ENCODE results near the gene PRKN.

- TF ChIP-seq CREB5 (CRISPR knock-in tag; IDR thresholded peaks at IDR 0.05; ENCODE audit: low read depth) (no peak), CSRNP3 (CRISPR knock-in tag; IDR thresholded peaks at IDR 0.05) (no peak), GLIS3 (CRISPR knock-in tag; IDR thresholded peaks at IDR 0.05) (no peak), PATZ1 (CRISPR knock-in tag; IDR thresholded peaks at IDR 0.05; ENCODE audit: borderline replicate concordance) (no peak), OSR1 (CRISPR knock-in tag; IDR thresholded peaks at IDR 0.05) (no peak), POU6F1 (CRISPR knock-in tag; IDR thresholded peaks at IDR 0.05; ENCODE audit: borderline replicate concordance, low read depth) (no peak)
These were observed 246.2 kb downstream of the PRKN start for GRCh38 chr6:162481320-162481719.

Data from SK-N-SH treated with all-trans-retinoic acid at 6 μM for 48 hours (cell line).